ENCODE data around the gene KRTAP5-1. TPM values are rescaled to one million over a fixed set of nuclear protein-coding genes. Genes with fewer than 3 reads are reported as not detected.

The KRTAP5-1 gene
- total RNA-seq, 1 experiment from 2014 or later, result not detected

GRCh38 chr11:1574238-1574932 lies 10.7 kb downstream of the KRTAP5-1 start:
- ChIA-PET POLR2A (interaction anchor here (0.5 to 2.6 kb wide), 8 partner anchors 14 to 264 kb away, joined by 3 to 16 read pairs (median 4); no protein-coding TSS in a partner anchor), CTCF (interaction anchor here (0.6 to 2.9 kb wide), 30 partner anchors 10 to 1230 kb away, joined by 3 to 94 read pairs (median 4); partner anchors contain the start of genes KRTAP5-1, KRTAP5-2 and TOLLIP)
- no peak overlapping the region for H3K27ac Mint-ChIP-seq (ENCODE audit: low read depth, unreplicated experiment)
- TF ChIP-seq CTCF (IDR thresholded peaks at IDR 0.05; ENCODE audit: unreplicated experiment), result peak; percentile 90
- peaks cover 9% of the 10 kb centered on the region for H3K4me1 Mint-ChIP-seq (ENCODE audit: insufficient read depth, unreplicated experiment)
- BruUV-seq (replicated peaks), result no TSS peak
- no peaks in the 10 kb centered on the region for H3K27me3 Mint-ChIP-seq (ENCODE audit: insufficient read depth, unreplicated experiment)
- intact Hi-C loops (cut with micrococcal nuclease), result loop anchor here (1.0 kb wide), 2 partner anchors 15 to 28 kb away; no protein-coding TSS in a partner anchor
- H3K4me3 Mint-ChIP-seq (ENCODE audit: unreplicated experiment), result peak overlapping the region; percentile 42
- peaks cover 8% of the 10 kb centered on the region for H3K36me3 Mint-ChIP-seq (ENCODE audit: insufficient read depth, unreplicated experiment)
- peaks cover 15% of the 10 kb centered on the region for H3K9me3 Mint-ChIP-seq (ENCODE audit: unreplicated experiment)
- peak; percentile 27 for DNase-seq (ENCODE audit: unreplicated experiment)

- no TSS peak for BruUV-seq (replicated peaks)
- POLR2A ChIA-PET, result interaction anchor here (0.5 to 2.6 kb wide), 5 partner anchors 15 to 56 kb away, joined by 3 to 16 read pairs (median 3); no protein-coding TSS in a partner anchor
- intact Hi-C loops (cut with micrococcal nuclease), result loop anchor here (1.0 kb wide), 2 partner anchors 15 to 28 kb away; no protein-coding TSS in a partner anchor
Observed at GRCh38 chr11:1573903-1574237, 11.2 kb downstream of the KRTAP5-1 start.

GRCh38 chr11:1573077-1573902 lies 11.8 kb downstream of the KRTAP5-1 start:
- POLR2A ChIA-PET, result interaction anchor here (0.9 to 2.6 kb wide), 3 partner anchors 14 to 26 kb away, joined by 3 to 16 read pairs (median 4); no protein-coding TSS in a partner anchor
- Mint-ChIP-seq H3K27ac (ENCODE audit: low read depth, unreplicated experiment) (no peak overlapping the region), H3K27me3 (ENCODE audit: insufficient read depth, unreplicated experiment) (no peaks in the 10 kb centered on the region), H3K4me1 (ENCODE audit: insufficient read depth, unreplicated experiment) (peaks cover 13% of the 10 kb centered on the region), H3K36me3 (ENCODE audit: insufficient read depth, unreplicated experiment) (peaks cover 8% of the 10 kb centered on the region), H3K4me3 (ENCODE audit: unreplicated experiment) (peak overlapping the region; percentile 42), H3K9me3 (ENCODE audit: unreplicated experiment) (peaks cover 4% of the 10 kb centered on the region)
- no peak for DNase-seq (ENCODE audit: unreplicated experiment)
- intact Hi-C loops (cut with micrococcal nuclease), result no loop called here
- TF ChIP-seq CTCF (IDR thresholded peaks at IDR 0.05; ENCODE audit: unreplicated experiment), result no peak
- no TSS peak for BruUV-seq (replicated peaks)
- CTCF ChIA-PET, result interaction anchor here (0.5 to 2.9 kb wide), 11 partner anchors 9 to 1125 kb away, joined by 3 to 94 read pairs (median 8); no protein-coding TSS in a partner anchor

More at GRCh38 chr11:1573903-1574237, 11.2 kb downstream of the KRTAP5-1 start:
- Mint-ChIP-seq H3K36me3 (ENCODE audit: insufficient read depth, unreplicated experiment) (peaks cover 11% of the 10 kb centered on the region), H3K4me3 (ENCODE audit: unreplicated experiment) (peak overlapping the region; percentile 42), H3K27ac (ENCODE audit: low read depth, unreplicated experiment) (no peak overlapping the region), H3K27me3 (ENCODE audit: insufficient read depth, unreplicated experiment) (no peaks in the 10 kb centered on the region), H3K4me1 (ENCODE audit: insufficient read depth, unreplicated experiment) (peaks cover 13% of the 10 kb centered on the region), H3K9me3 (ENCODE audit: unreplicated experiment) (peaks cover 10% of the 10 kb centered on the region)
- TF ChIP-seq CTCF (IDR thresholded peaks at IDR 0.05; ENCODE audit: unreplicated experiment), result no peak
- CTCF ChIA-PET, result interaction anchor here (0.5 to 2.9 kb wide), 15 partner anchors 8 to 1125 kb away, joined by 3 to 94 read pairs (median 8); no protein-coding TSS in a partner anchor
- no peak for DNase-seq (ENCODE audit: unreplicated experiment)
